OCI-LY3 (cell line): Measurements from ENCODE around the gene RBM20.

Experiments
- EZH2phosphoT487 ChIP-seq: fragments of 200-600 bp; shearing (Covaris generic); IDR thresholded peaks from 2 replicates; pipeline ENCODE4 v1.6.1; 2018; ENCODE audit warnings: antibody characterized with exemption, mixed run types, low read depth
- TF ChIP-seq, protein P1 (sequence below): fragments of 200-600, 300-600 bp; sonication (generic); IDR thresholded peaks from 2 replicates; pipeline ENCODE4 v1.5.1; 2014; ENCODE audit warnings: antibody characterized with exemption, low read length, low read depth

DNA sequence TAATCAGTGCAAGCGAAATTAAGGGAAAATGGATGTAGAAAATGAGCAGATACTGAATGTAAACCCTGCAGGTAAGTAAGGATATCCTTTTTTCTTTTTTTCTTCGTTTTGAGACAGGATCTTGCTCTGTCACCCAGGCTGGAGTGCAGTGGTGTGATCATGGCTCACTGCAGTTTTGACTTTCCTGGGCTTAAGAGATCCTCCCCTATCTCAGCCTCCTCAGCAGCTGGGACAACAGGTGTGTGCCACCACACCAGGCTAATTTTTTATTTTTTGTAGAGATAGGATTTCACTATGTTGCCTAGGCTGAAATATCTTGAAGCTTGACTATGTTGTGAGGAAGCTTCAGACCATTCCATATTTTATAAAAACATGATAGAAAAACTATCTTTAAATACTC, 231.9 kb downstream of the RBM20 start:
- TF ChIP-seq, protein P1, sequence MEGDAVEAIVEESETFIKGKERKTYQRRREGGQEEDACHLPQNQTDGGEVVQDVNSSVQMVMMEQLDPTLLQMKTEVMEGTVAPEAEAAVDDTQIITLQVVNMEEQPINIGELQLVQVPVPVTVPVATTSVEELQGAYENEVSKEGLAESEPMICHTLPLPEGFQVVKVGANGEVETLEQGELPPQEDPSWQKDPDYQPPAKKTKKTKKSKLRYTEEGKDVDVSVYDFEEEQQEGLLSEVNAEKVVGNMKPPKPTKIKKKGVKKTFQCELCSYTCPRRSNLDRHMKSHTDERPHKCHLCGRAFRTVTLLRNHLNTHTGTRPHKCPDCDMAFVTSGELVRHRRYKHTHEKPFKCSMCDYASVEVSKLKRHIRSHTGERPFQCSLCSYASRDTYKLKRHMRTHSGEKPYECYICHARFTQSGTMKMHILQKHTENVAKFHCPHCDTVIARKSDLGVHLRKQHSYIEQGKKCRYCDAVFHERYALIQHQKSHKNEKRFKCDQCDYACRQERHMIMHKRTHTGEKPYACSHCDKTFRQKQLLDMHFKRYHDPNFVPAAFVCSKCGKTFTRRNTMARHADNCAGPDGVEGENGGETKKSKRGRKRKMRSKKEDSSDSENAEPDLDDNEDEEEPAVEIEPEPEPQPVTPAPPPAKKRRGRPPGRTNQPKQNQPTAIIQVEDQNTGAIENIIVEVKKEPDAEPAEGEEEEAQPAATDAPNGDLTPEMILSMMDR: no peak
- no peak for TF ChIP-seq EZH2phosphoT487
